GM12872 (cell line): ENCODE measurements around the gene PBXIP1.

Source experiments
- TF ChIP-seq, protein P1 (sequence below): IDR thresholded peaks from 3 replicates; pipeline ENCODE4 v1.5.1; 2011; ENCODE audit warnings: low read depth, mild to moderate bottlenecking, low read length, moderate library complexity; ENCODE audit not compliant: insufficient read depth

The PBXIP1 gene

DNA sequence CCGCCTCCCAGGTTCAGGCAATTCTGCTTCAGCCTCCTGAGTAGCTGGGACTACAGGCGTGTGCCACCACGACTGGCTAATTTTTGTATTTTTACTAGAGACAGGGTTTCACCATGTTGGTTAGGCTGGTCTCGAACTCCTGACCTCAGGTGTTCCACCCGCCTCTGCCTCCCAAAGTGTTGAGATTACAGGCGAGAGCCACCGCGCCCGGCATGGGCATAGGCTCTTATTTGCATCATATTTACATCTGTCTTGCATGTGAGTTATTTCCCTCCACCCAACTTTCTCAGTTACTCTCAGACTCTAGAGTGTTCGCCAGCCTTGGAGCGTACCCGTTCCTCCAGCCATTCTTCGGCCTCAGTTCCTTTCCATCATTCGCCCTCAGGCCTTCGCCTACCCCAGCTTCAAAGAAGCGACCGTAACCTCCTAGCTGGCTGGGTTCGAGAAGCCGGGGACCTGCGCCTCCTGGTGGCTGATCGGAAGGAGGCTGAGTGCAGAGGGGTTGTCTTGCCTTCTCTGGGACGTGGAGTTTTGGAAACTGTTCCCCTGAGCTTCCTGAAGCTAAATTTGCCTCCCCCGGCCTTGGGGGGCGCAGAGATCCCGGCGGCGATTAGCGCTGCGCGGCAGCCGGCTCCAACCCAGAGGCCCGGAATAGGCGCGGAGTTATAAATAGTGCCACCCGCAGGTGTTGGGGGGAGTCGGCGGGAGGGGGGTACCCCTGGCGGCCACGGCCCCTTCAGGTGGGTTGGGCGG is 43.1 kb upstream of the PBXIP1 start:
- TF ChIP-seq, protein P1, sequence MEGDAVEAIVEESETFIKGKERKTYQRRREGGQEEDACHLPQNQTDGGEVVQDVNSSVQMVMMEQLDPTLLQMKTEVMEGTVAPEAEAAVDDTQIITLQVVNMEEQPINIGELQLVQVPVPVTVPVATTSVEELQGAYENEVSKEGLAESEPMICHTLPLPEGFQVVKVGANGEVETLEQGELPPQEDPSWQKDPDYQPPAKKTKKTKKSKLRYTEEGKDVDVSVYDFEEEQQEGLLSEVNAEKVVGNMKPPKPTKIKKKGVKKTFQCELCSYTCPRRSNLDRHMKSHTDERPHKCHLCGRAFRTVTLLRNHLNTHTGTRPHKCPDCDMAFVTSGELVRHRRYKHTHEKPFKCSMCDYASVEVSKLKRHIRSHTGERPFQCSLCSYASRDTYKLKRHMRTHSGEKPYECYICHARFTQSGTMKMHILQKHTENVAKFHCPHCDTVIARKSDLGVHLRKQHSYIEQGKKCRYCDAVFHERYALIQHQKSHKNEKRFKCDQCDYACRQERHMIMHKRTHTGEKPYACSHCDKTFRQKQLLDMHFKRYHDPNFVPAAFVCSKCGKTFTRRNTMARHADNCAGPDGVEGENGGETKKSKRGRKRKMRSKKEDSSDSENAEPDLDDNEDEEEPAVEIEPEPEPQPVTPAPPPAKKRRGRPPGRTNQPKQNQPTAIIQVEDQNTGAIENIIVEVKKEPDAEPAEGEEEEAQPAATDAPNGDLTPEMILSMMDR, result peak; percentile 97

DNA sequence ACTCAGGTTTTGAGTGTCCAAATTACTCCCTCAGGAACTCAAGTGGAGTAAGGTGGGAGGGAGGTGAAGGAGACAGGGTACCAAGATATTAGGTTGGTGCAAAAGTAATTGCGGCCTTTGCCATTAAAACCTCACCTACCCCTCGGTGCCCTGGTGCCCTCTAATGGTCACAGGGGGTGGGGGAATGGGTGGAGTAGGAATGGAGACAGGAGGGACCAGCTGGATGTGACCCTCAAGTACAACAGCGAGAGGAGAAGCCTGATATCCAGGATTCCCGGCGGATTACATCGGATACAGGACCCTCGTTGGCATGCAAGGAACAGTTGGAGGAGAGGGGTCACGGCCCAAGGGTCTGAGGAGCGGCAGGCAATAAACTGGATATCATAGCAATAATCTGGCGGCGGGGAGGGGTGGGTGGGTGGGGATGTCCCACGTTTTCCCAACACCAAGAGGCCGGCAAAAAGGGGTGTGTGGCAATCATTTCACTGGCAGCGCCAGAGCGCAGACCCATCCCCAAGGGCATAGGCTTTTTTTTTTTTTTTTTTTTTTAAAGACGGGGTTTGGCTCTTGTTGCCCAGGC is 42.4 kb upstream of the PBXIP1 start:
- TF ChIP-seq, protein P1, result peak; percentile 23; the same call in 1 of the 3 replicates

DNA sequence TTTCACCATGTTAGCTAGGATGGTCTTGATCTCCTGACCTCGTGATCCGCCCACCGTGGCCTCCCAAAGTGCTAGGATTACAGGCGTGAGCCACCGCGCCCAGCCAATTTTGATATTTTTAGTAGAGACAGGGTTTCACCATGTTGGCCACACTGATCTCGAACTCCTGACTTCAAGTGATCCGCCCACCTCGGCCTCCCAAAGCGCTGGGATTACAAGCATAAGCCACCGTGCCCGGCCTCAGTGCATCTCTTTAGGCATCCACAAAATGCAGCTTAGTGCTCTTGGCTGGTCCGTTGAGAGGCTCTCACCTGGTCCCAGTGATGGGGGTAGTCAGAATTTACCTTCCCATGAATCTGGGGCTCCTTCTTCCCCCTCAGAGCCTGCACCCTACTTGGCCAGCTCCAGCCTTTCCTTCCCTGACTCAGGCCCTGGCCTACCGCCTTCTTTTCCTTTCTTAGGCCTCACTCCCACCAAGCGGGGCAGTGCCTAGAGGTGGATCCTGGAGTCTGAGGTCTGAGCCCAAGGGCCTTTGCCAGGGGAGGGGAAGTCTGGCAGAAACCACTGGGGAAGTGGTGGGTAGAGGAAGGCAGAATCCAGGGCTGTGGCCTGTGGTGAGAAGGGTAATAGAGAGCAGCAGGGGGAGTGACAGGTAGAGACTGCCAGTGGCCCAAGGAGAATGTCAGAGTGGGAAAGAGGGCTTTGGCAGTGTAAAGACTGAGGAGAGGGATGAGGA is 41.2 kb upstream of the PBXIP1 start:
- TF ChIP-seq, protein P1, result no peak

DNA sequence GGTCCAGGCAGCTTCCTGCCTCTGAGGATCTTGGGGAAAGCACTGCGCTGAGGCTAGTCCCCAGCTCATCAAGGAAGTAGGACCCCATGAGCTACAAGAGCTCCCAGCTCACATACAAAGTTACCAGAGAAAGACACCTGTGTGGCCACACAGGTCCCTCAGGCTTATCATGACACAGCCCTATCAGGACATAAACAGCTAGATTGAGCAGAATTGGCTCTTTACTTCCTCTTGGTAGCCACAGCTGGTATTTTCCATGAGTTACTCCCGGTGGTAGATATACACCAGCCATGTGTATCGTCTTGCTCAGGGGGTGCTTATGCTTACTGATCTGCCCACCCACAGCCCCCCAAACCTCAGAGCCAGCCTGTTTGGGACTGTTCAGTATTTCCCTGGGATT is 38.7 kb upstream of the PBXIP1 start:
- TF ChIP-seq, protein P1, result no peak

DNA sequence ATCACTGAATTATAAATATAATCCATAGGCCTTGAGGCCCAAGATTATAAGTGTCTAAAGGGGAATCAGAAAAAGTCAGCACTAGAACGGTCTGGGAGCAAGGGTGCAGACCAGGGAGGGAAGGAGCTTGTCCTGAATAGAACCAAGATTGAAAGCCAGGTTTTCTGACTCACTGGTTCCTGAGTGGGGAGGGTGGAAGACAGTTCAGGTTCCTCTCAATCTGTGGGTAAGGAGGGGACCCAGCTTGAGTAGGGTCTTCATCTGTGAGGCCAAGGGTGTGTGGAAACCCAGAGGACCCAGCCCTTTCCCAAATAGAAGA is 38.3 kb upstream of the PBXIP1 start:
- TF ChIP-seq, protein P1, result no peak

DNA sequence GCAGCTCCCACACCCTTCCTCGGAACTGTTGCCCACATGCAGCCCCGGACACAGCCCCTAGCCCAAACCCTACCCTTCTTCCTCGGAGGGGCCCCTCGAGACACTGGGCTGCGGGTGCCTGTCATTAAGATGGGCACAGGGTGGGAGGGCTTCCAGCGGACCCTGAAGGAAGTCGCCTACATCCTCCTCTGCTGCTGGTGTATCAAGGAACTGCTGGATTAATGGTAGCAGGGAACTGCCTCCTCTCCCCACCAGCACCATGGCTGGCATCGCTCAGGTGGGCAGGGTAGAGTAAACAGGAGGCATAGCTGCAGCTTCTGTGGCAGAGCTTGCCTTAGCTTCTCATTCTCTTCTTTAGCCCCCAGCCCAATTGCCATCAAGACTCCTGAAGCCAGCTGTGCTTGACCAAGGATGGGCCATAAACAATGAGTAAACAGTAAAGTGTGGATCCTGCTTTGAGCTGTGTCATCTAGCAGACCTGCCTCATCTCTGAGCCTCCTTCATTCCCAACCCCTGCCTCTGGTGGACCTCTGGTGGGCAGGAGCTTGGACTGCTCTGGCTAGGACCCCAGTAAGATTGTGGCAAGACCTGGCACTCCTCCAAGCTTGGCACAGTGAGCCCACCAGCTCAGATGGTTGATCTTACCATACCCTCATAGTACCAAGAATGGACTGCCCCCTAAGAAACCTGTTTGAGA is 37.8 kb upstream of the PBXIP1 start, which contains the start of gene LENEP:
LENEP (plus strand) TSS at position 15 of the 697 bp plus-strand sequence; CDS start at position 37, 22 bp downstream.
- TF ChIP-seq, protein P1, result no peak
